H1 (cell line): ENCODE data around the gene JAKMIP2. TPM values are rescaled to one million over a fixed set of nuclear protein-coding genes. Genes with fewer than 3 reads are reported as not detected.

Experiments used
- ATF2 ChIP-seq: IDR thresholded peaks from 2 replicates; pipeline ENCODE4 v1.6.1; 2012; ENCODE audit warnings: low read length, inconsistent platforms
- HDAC6 ChIP-seq: IDR thresholded peaks from one replicate; pipeline ENCODE4 v1.7.1; 2012; ENCODE audit warnings: low read depth, mild to moderate bottlenecking, inconsistent platforms, low read length, moderate library complexity
- SAP30 ChIP-seq: fragments of 300-600 bp; sonication (generic); IDR thresholded peaks from 2 replicates; pipeline ENCODE4 v1.7.1; 2012; ENCODE audit warnings: low read length, moderate library complexity, mild to moderate bottlenecking, inconsistent platforms; ENCODE audit not compliant: insufficient read depth, insufficient replicate concordance
- polyA plus RNA-seq, 7 experiments: library from polyadenylated mRNA; depleted of rRNA in 3 of 7; stranded (reverse) in 5 of 7; unstranded in 2 of 7; fragments of >200 nt in 5 of 7; fragments of 200-250 nt in 2 of 7; gene quantifications; 1 replicate in 5 of 7; 2 replicates in 1 of 7; 4 replicates in 1 of 7; pipeline versions ENCODE4 v1.2.1 to v1.2.3, GENCODE V29; 2011 to 2013; ENCODE audit warnings: missing spikeins in 2 of 7, mixed read lengths in 2 of 7
- total RNA-seq: library from RNA; stranded (reverse); fragmentation: NEBNext Ultra II Directional; extraction: Animal tissue kit (Norgen Biotek cat#: 25700); gene quantifications from 2 replicates; pipeline ENCODE4 v1.2.1, GENCODE V29; 2021

The JAKMIP2 gene
- total and polyA plus RNA-seq, 2 of the 8 experiments (the other 6 are each of a cell fraction or from before 2014, with no cell fraction given) = 2.4 to 13.6 TPM

GRCh38 chr5:147573211-147573610 is 209.3 kb downstream of the JAKMIP2 start (continued):
- TF ChIP-seq ATF2 = no peak
- no peak for TF ChIP-seq HDAC6
- TF ChIP-seq SAP30 = no peak
- TF ChIP-seq, all 59 proteins: peak for 0
